ENCODE measurements around the gene PRKAR2A.
"Not testable (repeated sequence)": the region's sequence is repeated elsewhere in the genome, so short reads cannot be mapped to it uniquely, and the experiment has no call there.

Gene PRKAR2A

DNA sequence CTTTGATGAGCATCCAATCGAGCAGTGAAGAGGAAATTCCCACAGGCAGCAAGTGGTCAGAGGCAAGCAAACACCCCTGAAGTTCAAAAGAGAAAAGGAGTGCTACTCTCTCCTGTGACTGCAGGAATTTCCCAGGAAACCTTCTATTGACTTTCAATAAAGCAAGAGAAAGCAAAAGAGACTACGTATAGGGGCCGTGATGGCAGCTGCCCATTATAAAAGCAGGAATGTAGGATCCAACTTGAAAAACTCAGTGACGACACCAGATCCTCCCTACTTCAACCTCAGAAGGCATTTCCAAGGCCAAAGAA is 77.5 kb downstream of the PRKAR2A start:
- no peak for FAIRE-seq

DNA sequence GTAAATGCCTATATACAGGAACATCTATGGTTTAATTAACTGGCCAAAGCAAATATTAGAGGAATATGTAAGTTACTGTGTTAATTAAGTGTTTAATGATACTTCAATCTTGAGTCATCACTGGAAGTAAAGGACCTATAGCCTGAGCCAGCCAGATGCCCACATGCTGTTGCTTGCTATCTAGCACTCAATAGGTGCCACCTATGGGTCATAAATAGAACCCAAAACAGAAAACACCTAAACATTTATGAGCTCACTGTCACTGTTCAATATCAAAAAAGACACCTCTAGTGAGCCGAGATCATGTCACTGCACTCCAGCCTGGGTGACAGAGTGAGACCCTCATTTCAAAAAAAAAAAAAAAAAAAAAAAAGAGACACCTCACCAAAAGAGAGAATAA is 82.3 kb downstream of the PRKAR2A start:
- FAIRE-seq: no peak

DNA sequence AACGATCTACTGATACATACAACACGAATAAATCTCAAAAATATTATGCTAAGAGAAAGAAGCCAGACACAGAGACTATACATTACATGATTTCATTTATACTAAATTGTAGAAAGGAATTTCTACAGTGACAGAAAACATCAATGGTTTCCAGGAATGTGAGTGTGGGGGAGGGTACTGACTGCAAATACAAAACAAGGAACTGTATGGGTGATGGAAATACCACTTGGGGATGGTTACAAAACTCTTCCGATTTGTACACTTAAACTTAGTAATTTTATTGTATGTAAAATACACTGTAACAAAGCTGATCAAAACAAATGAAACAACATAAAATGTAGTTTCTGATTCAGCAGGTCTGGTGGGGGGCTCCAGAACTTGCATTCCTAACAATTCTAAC is 84.9 kb downstream of the PRKAR2A start:
- FAIRE-seq: no peak

DNA sequence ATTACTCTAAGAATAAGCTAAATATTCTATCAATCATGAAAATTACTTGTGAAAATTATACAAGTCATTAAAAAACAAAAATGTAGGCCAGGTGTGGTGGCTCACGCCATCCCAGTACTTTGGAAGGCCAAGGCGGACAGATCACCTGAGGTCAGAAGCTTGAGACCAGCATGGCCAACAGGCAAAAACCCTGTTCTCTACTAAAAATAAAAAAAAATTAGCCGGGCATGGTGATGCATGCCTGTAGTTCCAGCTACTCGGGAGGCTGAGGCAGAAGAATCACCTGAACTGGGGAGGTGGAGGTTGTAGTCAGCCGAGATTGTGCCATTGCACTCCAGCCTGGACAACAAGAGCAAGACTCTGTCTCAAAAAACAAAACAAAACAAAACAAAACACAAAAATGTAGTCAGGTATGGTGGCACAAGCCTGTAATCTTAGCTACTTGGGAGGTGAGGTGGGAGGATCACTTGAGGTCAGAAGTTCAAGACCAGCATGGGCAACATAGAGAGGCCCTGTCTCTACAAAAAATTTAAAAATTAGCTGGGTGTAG is 87.6 kb downstream of the PRKAR2A start:
- not testable (repeated sequence) for FAIRE-seq

DNA sequence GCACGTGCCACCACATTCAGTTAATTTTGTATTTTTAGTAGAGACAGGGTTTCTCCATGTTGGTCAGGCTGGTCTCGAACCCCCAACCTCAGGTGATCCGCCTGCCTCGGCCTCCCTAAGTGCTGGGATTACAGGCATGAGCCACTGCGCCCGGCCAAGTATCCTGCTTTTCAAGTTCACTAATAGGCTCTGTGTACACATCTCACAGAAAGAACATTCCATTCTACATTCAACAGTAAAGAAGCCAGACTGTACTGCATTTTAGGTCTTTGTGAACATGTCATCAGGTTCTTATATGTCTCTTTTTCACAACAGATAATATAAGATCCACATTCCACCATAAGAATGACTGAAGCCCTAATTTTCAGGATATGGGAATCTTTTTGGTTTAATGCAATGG is 88.1 kb downstream of the PRKAR2A start:
- not testable (repeated sequence) for FAIRE-seq

DNA sequence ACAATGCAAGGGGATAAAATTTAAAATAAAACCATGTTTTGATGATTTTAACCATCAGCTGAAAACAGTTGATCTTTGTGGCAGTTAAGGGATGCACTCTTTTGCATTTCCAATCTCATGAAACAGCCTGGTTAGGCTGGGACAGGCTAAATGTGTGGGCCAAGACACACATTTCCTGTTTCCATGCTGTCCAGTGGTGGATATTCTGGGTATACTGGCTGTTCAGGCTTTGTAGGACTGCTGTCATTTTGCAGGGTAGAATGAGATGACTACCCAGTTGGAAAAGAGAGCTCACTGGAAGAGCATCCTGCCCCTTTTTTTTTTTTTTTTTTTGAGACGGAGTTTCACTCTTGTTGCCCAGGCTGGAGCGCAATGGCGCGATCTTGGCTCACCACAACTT is 88.6 kb downstream of the PRKAR2A start:
- no peak for FAIRE-seq

DNA sequence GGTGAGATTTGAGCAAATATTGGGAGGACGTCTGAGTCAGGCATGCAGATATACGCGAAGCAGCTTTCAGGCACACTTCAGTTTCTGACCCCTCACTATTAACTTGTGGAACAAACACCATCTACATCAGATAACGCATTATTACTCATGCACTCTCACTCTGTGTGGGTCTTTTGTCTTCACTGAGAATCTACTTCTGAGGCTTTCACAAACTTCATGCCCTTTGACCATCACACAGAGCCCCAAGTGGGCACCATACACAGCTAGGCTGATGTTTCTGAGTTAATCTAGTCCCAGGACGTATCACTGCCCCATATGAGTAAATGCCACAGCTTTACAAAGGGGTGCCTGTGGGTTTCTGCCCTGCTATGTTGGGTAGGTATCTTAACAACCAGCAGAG is 91.0 kb downstream of the PRKAR2A start:
- no peak for FAIRE-seq

DNA sequence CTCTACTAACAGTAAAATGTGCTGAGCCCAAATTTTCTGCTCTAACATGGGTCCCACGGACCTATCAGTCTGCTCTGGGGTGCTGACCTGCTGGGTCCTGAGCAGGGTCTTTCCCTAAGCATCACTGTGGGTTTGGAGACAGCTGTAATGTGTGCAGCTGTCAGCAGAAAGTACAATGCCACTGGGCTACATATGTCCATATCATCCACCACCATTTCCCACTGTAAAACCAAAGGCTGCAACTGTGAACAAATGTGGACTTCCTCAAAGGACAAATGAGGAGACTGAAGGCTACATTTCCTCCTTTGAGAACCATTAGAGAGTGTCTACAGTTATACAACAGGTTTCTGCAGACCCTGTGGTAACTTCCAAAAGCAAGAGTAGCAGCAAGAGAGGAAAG is 96.8 kb downstream of the PRKAR2A start:
- FAIRE-seq: no peak

DNA sequence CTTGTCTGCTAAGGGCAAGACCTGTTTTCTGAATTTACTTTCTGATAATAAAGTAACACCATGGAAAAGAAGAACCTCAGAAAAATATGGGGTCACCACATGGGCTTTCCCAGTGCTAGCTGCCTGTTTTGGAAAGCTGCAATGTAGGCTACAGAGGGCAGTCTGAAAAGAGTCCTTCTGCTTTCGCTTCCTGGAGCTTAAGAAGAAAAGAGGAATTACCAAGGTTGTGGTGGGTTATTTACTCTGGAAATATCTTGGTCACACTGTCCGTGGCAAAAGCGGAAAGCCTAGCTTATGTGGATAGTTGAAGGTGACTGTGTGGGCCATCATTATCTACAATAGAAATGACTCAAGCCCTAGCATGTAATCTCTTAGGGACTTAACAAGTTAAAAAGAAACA is 98.9 kb downstream of the PRKAR2A start:
- no peak for FAIRE-seq

DNA sequence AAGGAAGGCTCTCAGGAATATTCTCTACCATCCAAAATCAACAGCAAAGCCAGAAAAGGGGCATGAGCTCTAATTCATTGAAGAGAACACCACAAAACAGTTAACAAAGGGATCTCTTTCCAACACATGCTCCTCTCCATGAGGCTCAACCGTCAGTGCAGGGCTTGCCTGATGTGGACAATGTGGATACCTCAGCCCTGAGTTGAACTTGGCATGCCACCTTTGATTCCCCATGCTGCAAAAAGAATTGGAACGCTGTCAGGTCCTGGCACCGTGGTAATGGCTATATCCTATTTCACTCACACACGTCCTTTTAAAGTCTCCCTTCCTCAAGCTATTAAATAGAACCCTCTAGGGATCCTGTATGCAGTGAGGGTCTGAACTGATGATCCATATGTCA is 100.0 kb downstream of the PRKAR2A start:
- FAIRE-seq: no peak

DNA sequence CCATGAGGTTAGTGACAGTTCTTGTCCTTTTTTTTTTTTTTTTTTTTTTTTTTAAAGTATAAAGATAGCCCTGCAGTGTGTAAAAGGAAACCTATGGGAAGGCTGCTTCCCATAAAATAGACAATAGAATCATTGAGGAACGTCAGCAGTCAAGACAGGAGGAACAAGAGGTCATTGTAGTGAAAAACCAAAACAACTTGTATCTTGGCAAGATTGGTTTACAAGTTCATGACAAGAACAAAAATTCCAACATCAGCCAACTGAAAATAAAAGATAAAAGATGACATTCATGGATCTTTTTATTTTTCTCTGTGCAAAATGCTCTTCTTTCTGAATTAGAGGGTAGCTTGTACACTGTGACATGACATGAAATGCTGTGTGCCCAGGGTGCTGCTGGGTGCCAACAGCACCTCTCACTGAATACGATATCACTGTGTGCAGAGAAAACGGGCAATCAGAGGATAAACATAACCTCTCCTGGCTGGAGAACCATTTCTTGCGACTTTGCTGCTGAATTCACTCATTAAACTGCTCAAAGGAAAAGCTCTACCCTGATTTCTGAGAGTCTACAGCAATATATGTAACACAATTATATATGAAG is 100.6 kb downstream of the PRKAR2A start:
- FAIRE-seq: no peak

DNA sequence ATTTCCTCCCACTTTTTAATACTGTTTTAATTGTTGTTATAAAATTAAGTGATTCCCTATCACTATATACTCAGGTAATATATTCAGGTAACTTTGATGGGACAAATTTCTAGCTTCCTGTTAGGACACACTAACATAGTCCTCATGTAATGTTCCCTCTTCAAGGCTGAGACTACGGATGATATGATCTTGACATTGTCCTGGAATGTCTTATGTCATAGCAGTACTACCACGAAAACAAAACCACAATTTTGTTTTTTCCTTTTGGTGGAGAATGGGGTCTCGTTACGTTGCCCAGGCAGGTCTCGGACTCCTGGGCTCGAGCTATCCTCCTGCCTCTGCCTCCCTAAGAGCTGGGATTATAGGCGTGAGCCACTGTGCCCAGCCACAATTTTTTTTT is 103.9 kb downstream of the PRKAR2A start:
- no peak for FAIRE-seq

DNA sequence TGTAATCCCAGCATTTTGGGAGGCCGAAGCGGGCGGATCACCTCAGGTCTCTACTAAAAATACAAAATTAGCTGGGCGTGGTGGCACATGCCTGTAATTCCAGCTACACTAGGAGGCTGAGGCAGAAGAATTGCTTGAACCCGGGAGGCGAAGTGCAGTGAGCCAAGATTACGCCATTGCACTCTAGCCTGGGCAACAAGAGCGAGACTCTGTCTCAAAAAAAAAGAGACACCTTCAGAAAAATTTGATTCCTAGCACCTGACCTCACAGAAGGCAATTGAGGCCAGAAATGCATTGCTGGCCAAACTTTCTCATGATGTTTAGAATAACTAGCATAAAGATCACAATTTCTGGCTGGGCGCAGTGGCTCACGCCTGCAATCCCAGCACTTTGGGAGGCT is 106.4 kb downstream of the PRKAR2A start:
- FAIRE-seq: not testable (repeated sequence)

DNA sequence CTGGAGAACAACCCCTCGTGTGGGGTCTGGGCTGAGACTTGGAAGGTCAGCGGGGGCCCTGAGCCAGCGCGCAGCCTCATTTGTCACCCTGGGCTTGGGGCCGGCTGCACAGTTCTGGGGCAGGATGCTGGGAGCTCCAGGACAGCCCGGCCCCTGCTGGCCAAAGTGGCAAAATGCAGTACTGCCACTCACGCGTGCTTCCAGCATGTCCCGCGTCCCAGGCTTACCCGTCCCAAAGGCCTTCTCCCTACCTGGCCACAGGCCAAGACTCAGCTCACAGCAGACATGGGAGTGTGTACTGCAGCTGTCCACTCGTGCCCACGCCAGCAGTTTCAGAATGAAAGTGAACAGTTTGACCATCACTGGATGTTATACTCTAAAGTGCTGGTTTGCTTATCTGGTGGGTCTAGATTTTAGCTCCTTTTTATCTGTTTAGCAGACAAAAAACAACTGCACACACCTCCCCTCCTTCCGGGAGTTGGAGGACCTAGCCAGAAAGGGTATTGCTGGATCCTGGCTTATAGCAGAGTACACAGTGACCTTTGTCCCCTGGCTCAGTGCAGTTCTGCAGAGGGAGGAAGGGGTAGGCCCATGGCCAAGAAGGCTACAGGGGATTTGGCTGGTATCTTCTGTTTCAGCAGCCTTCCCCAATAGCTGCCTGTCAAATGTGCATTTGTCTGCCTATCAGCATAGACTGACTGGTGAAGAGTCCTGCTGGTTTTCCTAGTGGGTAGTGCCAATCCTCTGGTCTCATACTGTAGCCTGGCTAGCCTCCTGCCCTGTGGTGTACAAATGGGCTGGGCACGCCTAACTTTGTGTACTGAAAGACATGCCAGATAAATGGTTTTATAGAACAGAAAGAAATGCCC is 107.5 kb downstream of the PRKAR2A start:
- FAIRE-seq: no peak

DNA sequence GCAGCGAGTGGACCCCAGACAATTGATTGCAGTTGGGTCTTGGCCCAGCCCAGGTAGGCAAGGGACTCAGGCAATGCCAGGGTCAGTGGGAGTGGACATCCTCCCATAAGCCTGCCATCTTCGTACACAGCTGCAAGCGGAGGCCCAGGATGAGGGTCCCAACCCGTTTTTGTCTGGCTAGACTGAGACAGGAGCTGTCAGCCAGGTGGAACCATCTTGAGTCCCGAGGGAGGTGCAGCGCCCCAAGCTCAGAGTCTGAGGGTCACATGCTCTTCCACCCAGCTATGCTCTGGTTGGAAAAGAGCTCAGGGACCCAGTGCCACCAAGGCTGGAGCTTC is 108.1 kb downstream of the PRKAR2A start:
- FAIRE-seq: no peak

DNA sequence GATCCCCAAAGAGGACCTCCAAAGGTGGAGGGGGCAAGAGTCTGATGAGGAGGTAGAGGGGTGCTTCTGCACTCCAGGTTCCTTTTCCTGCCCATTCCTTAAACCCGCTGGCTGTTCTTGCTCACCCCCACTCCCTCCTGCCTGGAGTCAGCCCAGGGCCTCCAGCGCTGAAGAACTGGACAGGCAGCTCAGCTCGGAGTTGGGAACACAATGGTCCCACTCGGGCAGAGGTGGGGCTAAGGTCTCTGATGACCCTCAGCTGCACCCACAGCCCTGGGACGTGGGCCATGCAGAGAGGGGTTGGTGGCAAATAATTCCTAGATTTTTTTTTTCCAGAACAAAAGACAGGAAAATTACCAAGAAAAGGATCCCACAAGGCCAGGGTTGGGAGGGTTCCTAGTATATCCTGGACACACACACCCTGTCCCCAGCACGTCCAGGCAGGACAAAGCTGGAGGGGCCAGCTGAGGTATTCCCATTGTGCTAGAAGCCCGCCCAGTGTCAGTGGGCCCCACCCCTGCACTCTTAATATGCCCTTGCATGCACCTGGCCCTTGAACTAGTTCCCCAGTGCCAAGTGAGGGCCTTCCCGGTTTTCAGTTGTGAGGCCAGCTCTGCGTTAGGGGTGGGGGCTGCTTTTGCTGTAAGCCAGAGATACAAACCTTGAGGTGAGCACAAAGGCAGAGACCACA is 108.6 kb downstream of the PRKAR2A start:
- FAIRE-seq: no peak

DNA sequence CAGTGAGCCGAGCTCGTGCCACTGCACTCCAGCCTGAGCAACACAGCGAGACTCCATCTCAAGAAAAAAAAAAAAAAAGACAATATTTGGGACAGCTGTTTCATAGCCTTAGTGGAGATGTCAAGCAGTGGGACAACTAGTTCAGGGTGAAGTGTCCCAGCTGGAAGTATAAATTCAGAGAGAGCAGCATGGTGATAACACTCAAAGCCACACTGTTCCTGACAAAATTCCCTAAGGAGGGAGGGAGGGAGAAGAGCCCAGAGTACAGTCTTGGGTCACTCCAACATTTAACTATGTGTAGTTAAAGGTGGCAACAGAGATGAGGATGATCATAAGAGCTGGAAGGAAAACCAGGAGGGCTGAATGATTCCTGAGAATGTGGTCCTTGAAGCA is 109.5 kb downstream of the PRKAR2A start:
- FAIRE-seq: no peak

DNA sequence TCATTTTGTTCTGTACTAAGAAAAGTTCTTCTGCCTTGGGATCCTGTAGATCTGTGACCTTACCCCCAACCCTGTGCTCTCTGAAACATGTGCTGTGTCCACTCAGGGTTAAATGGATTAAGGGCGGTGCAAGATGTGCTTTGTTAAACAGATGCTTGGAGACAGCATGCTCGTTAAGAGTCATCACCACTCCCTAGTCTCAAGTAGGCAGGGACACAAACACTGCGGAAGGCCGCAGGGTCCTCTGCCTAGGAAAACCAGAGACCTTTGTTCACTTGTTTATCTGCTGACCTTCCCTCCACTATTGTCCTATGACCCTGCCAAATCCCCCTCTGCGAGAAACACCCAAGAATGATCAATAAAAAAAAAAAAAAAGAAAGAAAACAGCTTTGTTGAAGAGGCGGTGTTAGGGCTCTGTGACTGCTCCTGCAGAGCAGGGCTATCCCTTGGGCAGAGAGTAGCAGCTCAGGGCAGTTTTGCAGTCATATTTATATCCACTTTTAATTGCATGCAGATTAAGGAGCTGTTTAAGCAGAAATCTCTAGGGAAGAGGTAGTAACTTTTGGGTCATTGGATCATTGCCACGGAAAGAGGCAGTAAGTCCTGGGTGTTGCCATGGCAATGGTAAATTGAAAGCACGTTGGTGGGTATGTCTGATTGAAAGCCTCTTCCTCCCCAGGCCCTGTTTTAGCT is 112.5 kb downstream of the PRKAR2A start:
- FAIRE-seq: not testable (repeated sequence)

DNA sequence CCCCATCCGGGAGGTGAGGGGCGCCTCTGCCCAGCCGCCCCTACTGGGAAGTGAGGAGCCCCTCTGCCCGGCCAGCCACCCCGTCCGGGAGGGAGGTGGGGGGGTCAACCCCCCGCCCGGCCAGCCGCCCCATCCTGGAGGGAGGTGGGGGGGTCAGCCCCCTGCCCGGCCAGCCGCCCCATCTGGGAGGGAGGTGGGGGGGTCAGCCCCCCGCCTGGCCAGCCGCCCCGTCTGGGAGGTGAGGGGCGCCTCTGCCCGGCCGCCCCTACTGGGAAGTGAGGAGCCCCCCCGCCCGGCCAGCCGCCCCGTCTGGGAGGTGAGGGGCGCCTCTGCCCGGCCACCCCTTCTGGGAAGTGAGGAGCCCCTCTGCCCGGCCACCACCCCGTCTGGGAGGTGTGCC is 113.1 kb downstream of the PRKAR2A start:
- not testable (repeated sequence) for FAIRE-seq

DNA sequence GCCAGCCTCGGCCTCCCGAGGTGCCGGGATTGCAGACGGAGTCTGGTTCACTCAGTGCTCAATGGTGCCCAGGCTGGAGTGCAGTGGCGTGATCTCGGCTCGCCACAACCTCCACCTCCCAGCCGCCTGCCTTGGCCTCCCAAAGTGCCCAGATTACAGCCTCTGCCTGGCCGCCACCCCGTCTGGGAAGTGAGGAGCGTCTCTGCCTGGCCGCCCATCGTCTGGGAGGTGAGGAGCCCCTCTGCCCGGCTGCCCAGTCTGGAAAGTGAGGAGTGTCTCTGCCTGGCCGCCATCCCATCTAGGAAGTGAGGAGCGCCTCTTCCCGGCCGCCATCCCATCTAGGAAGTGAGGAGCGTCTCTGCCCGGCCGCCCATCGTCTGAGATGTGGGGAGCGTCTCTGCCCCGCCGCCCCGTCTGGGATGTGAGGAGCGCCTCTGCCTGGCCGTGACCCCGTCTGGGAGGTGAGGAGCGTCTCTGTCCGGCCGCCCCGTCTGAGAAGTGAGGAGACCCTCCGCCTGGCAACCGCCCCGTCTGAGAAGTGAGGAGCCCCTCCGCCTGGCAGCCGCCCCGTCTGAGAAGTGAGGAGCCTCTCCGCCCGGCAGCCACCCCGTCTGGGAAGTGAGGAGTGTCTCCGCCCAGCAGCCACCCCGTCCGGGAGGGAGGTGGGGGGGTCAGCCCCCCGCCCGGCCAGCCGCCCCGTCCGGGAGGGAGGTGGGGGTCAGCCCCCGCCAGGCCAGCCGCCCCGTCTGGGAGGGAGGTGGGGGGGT is 113.7 kb downstream of the PRKAR2A start:
- not testable (repeated sequence) for FAIRE-seq

DNA sequence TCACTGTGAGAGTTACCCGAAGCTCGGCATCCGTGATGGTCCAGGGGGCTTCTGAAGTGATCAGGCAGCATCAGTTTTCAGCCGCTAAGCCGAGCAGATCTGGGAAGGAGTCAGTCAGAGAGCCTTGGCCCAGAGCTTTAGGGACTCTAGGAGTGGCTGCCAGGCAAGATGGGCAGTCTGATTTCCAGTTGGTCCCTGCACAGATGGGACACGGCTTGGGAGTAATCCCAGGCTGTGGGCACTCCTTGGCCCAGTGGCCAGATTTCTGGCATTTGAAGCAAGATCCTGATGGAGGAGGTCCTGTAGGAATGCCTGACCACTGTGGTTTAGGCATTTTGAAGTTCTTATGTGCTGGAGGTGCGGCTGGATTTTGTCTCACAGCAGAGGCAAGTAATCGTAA is 120.2 kb downstream of the PRKAR2A start:
- FAIRE-seq: no peak

DNA sequence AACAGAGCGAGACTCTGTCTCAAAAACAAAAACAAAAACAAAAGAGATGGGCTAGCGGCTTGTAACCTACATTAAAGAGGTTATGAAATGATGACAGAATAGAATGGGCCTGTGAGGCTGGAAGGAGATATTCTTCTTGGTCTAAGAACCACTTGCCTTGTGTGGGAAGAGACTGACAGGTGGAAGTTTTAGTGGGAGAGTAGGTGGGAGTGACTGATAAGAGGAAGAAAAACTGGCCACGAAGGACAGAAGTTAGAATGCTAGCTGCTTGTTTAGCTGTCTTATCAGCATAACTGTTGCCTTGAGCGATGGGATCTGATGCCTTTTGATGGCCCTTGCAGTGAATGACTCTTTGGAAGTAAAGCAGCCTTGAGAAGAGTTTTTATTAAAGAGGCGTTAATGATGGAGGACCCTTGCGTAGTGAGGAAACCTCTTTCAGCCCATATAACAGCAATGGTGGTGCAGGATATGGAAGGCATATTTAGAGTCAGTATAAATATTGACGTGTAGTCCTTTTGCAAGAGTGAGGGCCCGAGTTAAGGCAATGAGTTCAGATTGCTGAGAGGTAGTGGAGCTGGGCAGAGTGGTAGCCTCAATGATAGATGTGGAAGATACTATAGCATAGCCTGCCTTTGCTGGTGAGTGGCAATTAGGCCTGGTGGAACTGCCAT is 122.4 kb downstream of the PRKAR2A start:
- FAIRE-seq: not testable (repeated sequence)
